ENCODE measurements around the gene GDF10.

DNA sequence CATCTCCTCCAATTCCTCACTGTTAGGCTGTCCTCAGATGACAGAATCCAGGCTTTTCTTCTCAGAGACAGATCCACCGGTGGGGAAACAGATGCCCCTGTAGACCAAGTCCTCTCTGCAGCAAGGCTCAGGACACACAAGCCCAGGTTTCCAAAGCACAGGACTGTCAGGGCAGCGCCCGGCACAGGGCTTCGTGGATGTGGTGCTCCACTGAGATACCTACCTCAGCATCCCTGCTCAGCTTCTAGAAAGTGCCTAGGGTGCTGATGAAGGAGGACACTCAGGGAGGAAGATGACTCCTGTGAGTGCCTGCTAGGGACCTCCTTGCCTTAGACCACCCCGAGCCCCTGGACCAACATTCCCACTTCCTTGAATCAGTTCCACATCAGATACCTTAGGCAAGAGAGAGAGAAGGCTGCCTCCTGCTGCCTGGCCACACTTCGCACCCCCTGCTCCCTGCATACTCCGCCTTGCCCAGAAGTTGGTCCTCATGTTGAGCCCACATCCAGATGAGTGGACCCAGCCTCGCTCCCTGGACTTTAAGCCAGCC lies 39.3 kb downstream of the GDF10 start:
- TF ChIP-seq, protein P1, sequence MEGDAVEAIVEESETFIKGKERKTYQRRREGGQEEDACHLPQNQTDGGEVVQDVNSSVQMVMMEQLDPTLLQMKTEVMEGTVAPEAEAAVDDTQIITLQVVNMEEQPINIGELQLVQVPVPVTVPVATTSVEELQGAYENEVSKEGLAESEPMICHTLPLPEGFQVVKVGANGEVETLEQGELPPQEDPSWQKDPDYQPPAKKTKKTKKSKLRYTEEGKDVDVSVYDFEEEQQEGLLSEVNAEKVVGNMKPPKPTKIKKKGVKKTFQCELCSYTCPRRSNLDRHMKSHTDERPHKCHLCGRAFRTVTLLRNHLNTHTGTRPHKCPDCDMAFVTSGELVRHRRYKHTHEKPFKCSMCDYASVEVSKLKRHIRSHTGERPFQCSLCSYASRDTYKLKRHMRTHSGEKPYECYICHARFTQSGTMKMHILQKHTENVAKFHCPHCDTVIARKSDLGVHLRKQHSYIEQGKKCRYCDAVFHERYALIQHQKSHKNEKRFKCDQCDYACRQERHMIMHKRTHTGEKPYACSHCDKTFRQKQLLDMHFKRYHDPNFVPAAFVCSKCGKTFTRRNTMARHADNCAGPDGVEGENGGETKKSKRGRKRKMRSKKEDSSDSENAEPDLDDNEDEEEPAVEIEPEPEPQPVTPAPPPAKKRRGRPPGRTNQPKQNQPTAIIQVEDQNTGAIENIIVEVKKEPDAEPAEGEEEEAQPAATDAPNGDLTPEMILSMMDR (IDR thresholded peaks at IDR 0.05) = no peak
- TF ChIP-seq POLR2A (IDR thresholded peaks at IDR 0.05) = no peak
